ENCODE results near the gene SCYL1.

SCYL1 gene

GRCh38 chr11:65578667-65579066, 53.8 kb downstream of the SCYL1 start:
- DNase-seq (ENCODE audit: extremely low read depth in 1 of 2, low read depth in 1 of 2), result no peak

GRCh38 chr11:65579291-65579690, 54.4 kb downstream of the SCYL1 start:
- DNase-seq (ENCODE audit: extremely low read depth in 1 of 2, low read depth in 1 of 2), result no peak

DNA sequence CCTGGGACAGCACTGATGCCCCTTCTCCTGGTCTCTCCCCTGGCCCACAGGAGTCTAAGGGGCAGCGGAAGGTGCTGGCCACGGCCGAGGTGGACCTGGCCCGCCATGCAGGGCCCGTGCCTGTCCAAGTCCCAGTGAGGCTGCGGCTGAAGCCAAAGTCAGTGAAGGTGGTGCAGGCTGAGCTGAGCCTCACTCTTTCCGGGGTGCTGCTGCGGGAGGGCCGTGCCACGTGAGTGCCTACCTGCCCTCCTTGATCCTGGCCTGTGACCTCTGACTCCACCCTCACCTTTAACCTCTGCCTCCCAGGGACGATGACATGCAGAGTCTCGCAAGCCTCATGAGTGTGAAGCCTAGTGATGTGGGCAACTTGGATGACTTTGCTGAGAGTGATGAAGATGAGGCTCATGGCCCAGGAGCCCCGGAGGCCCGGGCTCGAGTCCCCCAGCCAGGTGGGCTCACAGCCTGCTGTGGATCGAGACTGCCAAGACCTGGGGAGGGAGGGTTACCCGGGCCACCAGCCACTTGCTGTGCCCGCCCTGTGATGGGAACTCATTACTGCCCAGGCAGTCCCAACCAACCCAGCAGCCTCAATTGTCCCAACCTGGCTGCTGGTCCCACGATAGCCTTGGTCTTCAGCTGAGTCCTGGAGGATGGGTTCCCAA, 55.3 kb downstream of the SCYL1 start:
- no peak for DNase-seq (ENCODE audit: extremely low read depth in 1 of 2, low read depth in 1 of 2)

DNA sequence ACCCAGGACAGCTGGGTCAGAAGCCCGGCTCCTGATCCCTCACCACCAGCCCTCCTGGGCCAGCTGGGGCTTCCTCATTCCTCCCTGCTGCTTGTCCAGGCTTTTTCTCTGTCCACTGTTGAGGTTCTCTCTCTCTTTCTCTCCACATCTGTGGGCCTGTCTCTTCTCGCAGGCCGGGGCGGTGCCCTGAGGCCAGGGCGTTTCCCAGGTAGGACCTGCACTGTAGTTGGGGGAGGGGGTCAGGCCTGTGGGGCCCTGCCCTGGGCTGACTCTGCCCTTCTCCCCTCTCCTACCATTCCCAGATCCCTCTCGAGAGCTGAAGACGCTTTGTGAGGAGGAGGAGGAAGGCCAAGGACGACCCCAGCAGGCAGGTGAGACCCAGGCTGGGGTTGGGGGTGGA, 55.9 kb downstream of the SCYL1 start:
- DNase-seq (ENCODE audit: extremely low read depth in 1 of 2, low read depth in 1 of 2), result no peak

DNA sequence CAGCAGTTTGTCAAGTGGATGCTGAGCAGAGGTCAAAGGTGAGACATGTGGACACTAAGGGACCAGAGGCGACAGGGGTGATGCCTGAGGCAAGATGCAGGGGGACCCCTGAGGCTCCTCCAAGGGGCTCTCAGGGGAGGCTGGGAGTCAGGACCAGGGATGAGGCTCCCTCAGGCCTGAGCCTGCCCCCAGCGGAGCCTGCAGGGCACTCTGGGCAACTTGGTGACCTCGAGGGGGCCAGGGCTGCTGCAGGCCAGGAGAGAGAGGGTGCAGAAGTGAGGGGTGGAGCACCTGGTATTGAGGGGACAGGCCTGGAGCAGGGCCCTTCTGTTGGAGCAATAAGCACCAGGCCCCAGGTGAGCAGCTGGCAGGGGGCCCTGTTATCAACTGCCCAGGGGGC, 57.0 kb downstream of the SCYL1 start:
- no peak for DNase-seq (ENCODE audit: extremely low read depth in 1 of 2, low read depth in 1 of 2)

GRCh38 chr11:65583589-65583988, 58.7 kb downstream of the SCYL1 start:
- no peak for DNase-seq (ENCODE audit: extremely low read depth in 1 of 2, low read depth in 1 of 2)

DNA sequence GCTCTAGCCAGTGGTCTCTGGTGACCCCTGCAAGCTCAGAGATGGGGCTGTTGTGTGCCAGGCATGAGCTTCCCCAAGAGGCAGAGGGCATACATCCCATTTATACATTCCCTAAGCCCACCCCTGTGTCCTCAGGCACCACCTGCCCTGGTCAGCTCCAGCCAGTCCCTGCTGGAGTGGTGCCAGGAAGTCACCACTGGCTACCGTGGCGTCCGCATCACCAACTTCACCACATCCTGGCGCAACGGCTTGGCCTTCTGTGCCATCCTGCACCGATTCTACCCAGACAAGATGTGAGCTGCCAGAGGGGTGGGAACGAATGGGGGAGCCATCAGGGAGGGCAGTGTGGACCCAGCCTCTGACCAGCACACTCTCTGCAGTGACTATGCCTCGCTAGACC, 59.2 kb downstream of the SCYL1 start:
- DNase-seq (ENCODE audit: extremely low read depth in 1 of 2, low read depth in 1 of 2), result no peak

DNA sequence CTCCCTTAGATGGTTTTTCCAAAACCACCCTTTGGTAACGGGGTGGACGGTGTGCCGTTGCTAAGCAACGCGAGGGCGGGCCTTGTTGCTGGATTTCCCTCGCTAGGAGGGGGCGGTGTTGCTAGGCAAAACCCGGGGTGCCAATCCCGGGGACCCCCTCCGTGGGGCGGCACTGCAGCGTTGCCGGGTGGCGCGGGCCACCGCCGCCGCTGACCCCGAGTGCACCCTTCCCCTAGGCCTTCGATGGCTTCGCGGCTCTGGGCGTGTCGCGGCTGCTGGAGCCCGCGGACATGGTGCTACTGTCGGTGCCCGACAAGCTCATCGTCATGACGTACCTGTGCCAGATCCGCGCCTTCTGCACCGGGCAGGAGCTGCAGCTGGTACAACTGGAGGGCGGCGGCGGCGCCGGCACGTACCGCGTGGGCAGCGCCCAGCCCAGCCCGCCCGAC, 59.9 kb downstream of the SCYL1 start:
- DNase-seq (ENCODE audit: extremely low read depth in 1 of 2, low read depth in 1 of 2), result no peak

DNA sequence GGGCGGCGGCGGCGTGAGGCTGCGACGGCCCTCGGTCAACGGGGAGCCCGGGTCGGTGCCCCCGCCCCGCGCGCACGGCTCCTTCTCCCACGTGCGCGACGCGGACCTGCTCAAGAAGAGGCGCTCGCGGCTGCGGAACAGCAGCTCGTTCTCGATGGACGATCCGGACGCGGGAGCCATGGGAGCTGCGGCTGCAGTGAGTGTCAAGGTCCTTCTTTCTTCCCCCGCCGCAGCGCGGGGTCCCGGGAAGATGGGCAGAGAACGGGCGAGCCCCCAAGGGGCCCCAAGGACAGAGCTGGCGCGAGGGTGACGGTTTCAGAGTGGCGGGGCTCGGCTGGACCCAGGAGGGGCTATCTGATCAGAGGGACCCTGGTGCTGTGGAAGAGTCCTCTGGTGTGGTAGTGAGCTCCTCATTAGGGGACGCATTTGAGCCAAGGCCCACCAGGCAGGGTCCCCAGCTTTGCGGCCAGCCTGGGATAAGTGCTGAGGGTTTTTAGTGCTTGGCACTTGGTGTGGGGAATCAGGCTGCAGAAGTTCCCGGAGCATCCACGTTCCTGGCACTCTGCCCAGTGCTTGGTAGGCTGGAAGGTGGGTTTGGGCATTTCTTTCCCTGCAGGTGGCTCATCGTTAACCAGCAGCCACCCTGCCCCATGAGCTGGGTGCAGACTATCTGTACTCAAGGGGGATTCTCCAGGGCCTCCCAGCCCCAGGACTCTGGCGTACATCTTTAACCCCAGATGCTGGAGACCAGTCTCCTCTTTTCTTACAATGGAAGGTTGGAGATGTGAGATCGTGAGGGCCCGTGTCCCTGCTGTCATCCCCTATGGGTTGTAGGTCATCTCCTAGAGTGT, 60.7 kb downstream of the SCYL1 start:
- DNase-seq (ENCODE audit: extremely low read depth in 1 of 2, low read depth in 1 of 2), result no peak

- no peak for DNase-seq (ENCODE audit: extremely low read depth in 1 of 2, low read depth in 1 of 2)
Observed at GRCh38 chr11:65586247-65586630, 61.4 kb downstream of the SCYL1 start.

DNA sequence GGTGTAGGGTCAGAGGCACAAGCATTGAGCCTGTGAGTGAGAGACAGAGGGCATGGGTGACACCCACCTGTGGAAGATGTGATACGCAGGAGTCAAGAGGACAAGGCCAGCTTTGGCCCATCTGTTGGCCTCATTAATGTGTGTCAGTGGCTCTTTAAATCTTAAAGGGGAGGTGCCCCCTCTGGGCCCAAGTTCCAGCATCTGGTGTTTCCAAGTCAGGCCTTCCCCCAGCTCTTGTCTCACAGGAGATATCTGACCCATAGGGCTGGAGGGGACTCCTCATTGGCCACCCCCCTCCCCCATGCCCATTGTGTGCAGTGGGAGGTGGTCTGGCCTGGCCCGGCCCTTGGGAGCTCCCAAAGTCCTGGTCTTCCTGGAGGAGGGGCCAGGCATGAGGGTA, 61.8 kb downstream of the SCYL1 start:
- no peak for DNase-seq (ENCODE audit: extremely low read depth in 1 of 2, low read depth in 1 of 2)
